Body of pancreas (tissue), 4 donors: ENCODE results near the gene CA12. TPM values are rescaled to one million over a fixed set of nuclear protein-coding genes. Genes with fewer than 3 reads are reported as not detected.
"Not testable (repeated sequence)": the region's sequence is repeated elsewhere in the genome, so short reads cannot be mapped to it uniquely, and the experiment has no call there.

Experiments
- ATAC-seq: fragments of 150-250 bp; one replicate; pipeline ENCODE4 v1.9.1; 2016
- DNase-seq, 4 donors: peaks; one replicate each; pipeline ENCODE4 v3.0.0-alpha.2; 2019
- H3K27ac ChIP-seq, 4 donors: fragments of 200-600 bp; sonication (generic); 1 replicate in 3 of 4; 2 replicates in 1 of 4; pipeline versions ENCODE4 v1.5.1 to v1.6.1; 2016 to 2019; ENCODE audit warnings: mild to moderate bottlenecking in 1 of 4, mixed read lengths in 1 of 4, moderate library complexity in 1 of 4
- H3K27me3 ChIP-seq, 2 donors: fragments of 200-600 bp; sonication (generic); one replicate each; pipeline ENCODE4 v1.6.0; 2016; ENCODE audit warnings: mild to moderate bottlenecking in 1 of 2
- H3K36me3 ChIP-seq, 2 donors: fragments of 200-600 bp; sonication (generic); replicated peaks in 1 of 2; 2 replicates each; pipeline ENCODE4 v1.5.1; 2016; ENCODE audit warnings: low read depth in 2 of 2; ENCODE audit not compliant: insufficient read depth in 1 of 2
- H3K4me1 ChIP-seq: fragments of 200-600 bp; sonication (generic); one replicate; pipeline ENCODE4 v1.6.0; 2016
- H3K4me3 ChIP-seq, 2 donors: fragments of 200-600 bp; sonication (generic); 1 replicate in 1 of 2; 2 replicates in 1 of 2; pipeline ENCODE4 v1.5.1; 2016 to 2019
- H3K9me3 ChIP-seq, 3 donors: fragments of 200-600 bp; sonication (generic); 1 replicate in 2 of 3; 2 replicates in 1 of 3; pipeline ENCODE4 v1.5.1; 2016
- CTCF ChIP-seq, 7 experiments: fragments of 450-650 bp in 4 of 7; fragments of 200-600 bp in 3 of 7; sonication (generic) in 3 of 7; IDR thresholded peaks; one replicate each; pipeline ENCODE4 v1.5.1; 2016 to 2019; ENCODE audit warnings: antibody characterized with exemption in 7 of 7
- POLR2A ChIP-seq, 3 donors: fragments of 450-650 bp; IDR thresholded peaks; one replicate each; pipeline ENCODE4 v1.6.1; 2016; ENCODE audit warnings: antibody characterized with exemption in 3 of 3, mild to moderate bottlenecking in 2 of 3
- WGBS, 2 donors: methylation state at CpG; one replicate each; pipeline ENCODE4 v1.1.5; 2017; 5-methylcytosine and 5-hydroxymethylcytosine counted together
- intact Hi-C: fragments of 100-400 bp; cut with DNase I; formaldehyde crosslinking; loops from one replicate; pipeline ENCODE4 v1.15.1; 2023
- total RNA-seq, 2 donors: library from RNA; depleted of rRNA; stranded (reverse); fragments of >200 nt; gene quantifications; one replicate each; pipeline ENCODE4 v1.1.0, GENCODE V29; 2016

The CA12 gene
- total RNA-seq, 2 donors from 2014 or later, result 16.1 to 25.7 TPM

- TF ChIP-seq POLR2A (IDR thresholded peaks at IDR 0.05), result no peak
- TF ChIP-seq CTCF (IDR thresholded peaks at IDR 0.05), result no peak
- Histone ChIP-seq H3K36me3 (no peaks in the 10 kb centered on the region), H3K27me3 (no peaks in the 10 kb centered on the region), H3K4me3 (no peak overlapping the region), H3K4me1 (no peaks in the 10 kb centered on the region), H3K9me3 (no peaks in the 10 kb centered on the region), H3K27ac (no peak overlapping the region)
- intact Hi-C loops, result no loop called here
- 82 to 83% methylated on average over 10 of the region's 10 CpGs for WGBS, 2 donors
- DNase-seq (no peak), ATAC-seq (no peak)
These were observed 41.4 kb upstream of the CA12 start for GRCh38 chr15:63422891-63423590.

- Histone ChIP-seq H3K27ac (no peak overlapping the region), H3K36me3 (no peaks in the 10 kb centered on the region), H3K27me3 (no peaks in the 10 kb centered on the region), H3K4me1 (no peaks in the 10 kb centered on the region), H3K9me3 (no peaks in the 10 kb centered on the region), H3K4me3 (no peak overlapping the region)
- no peak for ATAC-seq
- DNase-seq, result no peak
- intact Hi-C loops, result no loop called here
- WGBS, 2 donors, result 76 to 86% methylated on average over 3 of the region's 3 CpGs
- TF ChIP-seq POLR2A (IDR thresholded peaks at IDR 0.05) (no peak), CTCF (IDR thresholded peaks at IDR 0.05) (no peak)
These were observed 39.8 kb upstream of the CA12 start for GRCh38 chr15:63421433-63421832.

- DNase-seq (no peak), ATAC-seq (no peak)
- WGBS, 2 donors, result 76 to 84% methylated on average over 5 of the region's 5 CpGs
- no peaks in the 10 kb centered on the region for H3K9me3 ChIP-seq
- no peak overlapping the region for H3K27ac ChIP-seq
- intact Hi-C loops, result no loop called here
- H3K4me1 ChIP-seq, result no peaks in the 10 kb centered on the region
- H3K27me3 ChIP-seq, result no peaks in the 10 kb centered on the region
- TF ChIP-seq CTCF (IDR thresholded peaks at IDR 0.05) (no peak), POLR2A (IDR thresholded peaks at IDR 0.05) (no peak)
- no peaks in the 10 kb centered on the region for H3K36me3 ChIP-seq
- H3K4me3 ChIP-seq, result no peak overlapping the region
These were observed 38.7 kb upstream of the CA12 start for GRCh38 chr15:63420333-63420747.

- DNase-seq (no peak), ATAC-seq (no peak)
- Histone ChIP-seq H3K9me3 (no peaks in the 10 kb centered on the region), H3K27ac (no peak overlapping the region), H3K4me1 (no peaks in the 10 kb centered on the region), H3K27me3 (no peaks in the 10 kb centered on the region), H3K36me3 (no peaks in the 10 kb centered on the region), H3K4me3 (no peak overlapping the region)
- TF ChIP-seq POLR2A (IDR thresholded peaks at IDR 0.05), result no peak
- TF ChIP-seq CTCF (IDR thresholded peaks at IDR 0.05), result no peak
- intact Hi-C loops, result no loop called here
- whole genome bisulfite sequencing, 2 donors, result 86 to 92% methylated on average over 8 of the region's 8 CpGs
These were observed 37.2 kb upstream of the CA12 start for GRCh38 chr15:63418811-63419210.

- Histone ChIP-seq H3K9me3 (no peaks in the 10 kb centered on the region), H3K4me1 (no peaks in the 10 kb centered on the region), H3K36me3 (no peaks in the 10 kb centered on the region), H3K27me3 (no peaks in the 10 kb centered on the region), H3K4me3 (no peak overlapping the region), H3K27ac (no peak overlapping the region)
- TF ChIP-seq POLR2A (IDR thresholded peaks at IDR 0.05) (no peak), CTCF (IDR thresholded peaks at IDR 0.05) (no peak)
- DNase-seq, result no peak
- 90 to 96% methylated on average over 4 of the region's 4 CpGs for WGBS, 2 donors
- ATAC-seq, result no peak
- intact Hi-C loops, result no loop called here
These were observed 36.1 kb upstream of the CA12 start for GRCh38 chr15:63417721-63418120.

GRCh38 chr15:63417274-63417673, 35.6 kb upstream of the CA12 start:
- intact Hi-C loops, H3K36me3 ChIP-seq, H3K4me1 ChIP-seq, H3K9me3 ChIP-seq, H3K27ac ChIP-seq, DNase-seq, H3K27me3 ChIP-seq, ATAC-seq, H3K4me3 ChIP-seq: not testable (repeated sequence)
- 89 to 95% methylated on average over 18 to 21 of the region's 21 CpGs for WGBS, 2 donors
